VCaP (cell line): ENCODE data around the gene TMEM79.
A peak's percentile ranks its signal among the peaks of the same experiment; 100 is the strongest.

Experiments
- H3K27ac ChIP-seq: fragments of 450-650 bp; 2 replicates; pipeline ENCODE4 v1.5.1; 2017
- CTCF ChIP-seq: fragments of 450-650 bp; conservative IDR thresholded peaks from 2 replicates; pipeline ENCODE4 v1.5.1; 2017; ENCODE audit warnings: mild to moderate bottlenecking, moderate library complexity

Gene TMEM79

DNA sequence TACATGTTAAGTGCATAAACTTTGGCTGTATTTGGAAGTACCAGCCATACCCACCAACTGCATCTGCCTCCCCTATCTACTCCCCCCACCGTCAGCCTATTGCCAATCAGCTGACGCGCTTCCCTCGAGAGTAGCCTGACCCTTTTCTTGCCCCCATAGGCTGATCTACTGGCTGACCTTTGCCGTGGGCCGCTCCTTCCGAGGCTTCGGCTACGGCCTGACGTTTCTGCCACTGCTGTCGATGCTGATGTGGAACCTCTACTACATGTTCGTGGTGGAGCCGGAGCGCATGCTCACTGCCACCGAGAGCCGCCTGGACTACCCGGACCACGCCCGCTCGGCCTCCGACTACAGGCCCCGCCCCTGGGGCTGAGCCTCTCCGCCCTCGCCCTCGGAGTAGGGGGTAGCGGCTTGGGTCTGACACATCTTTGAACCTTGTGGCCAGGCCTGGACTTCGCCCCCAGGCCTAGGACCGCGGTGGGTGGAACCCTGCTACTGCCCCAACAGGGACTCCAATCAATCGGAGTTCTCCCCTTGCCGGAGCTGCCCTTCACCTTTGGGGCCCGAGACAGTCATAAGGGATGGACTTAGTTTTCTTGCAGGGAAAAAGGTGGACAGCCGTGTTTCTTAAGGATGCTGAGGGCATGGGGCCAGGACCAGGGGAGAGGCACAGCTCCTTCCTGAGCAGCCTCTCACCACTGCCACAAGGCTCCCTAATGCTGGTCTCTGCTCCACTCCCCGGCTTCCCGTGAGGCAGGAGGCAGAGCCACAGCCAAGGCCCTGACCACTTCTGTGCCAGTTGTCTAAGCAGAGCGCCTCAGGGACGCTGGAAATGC is 7.3 kb downstream of the TMEM79 start:
- H3K27ac ChIP-seq = peak overlapping the region; percentile 92
- no peak for TF ChIP-seq CTCF

DNA sequence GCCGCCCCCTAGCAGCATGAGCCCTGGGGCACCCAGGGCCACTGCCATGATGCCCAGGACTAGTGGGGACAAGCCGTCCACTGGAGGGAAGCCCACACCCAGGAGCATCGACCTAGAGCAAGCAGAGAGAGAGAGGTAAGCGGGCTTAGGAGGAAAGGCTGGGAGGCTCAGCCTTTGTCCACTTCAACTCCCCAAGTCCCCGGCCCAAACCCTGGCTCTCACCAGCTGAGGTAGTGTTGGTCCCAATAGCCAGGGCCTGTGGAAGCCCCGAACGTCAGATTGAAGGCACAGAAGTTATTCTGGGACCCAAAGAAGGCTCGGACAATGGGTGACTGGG is 8.9 kb downstream of the TMEM79 start:
- TF ChIP-seq CTCF = no peak
- peak overlapping the region; percentile 92 for H3K27ac ChIP-seq

- no peak for TF ChIP-seq CTCF
- peak overlapping the region; percentile 92; the same call in 1 of the 2 replicates for H3K27ac ChIP-seq
Measured at GRCh38 chr1:156293895-156294294, 9.8 kb downstream of the TMEM79 start.

DNA sequence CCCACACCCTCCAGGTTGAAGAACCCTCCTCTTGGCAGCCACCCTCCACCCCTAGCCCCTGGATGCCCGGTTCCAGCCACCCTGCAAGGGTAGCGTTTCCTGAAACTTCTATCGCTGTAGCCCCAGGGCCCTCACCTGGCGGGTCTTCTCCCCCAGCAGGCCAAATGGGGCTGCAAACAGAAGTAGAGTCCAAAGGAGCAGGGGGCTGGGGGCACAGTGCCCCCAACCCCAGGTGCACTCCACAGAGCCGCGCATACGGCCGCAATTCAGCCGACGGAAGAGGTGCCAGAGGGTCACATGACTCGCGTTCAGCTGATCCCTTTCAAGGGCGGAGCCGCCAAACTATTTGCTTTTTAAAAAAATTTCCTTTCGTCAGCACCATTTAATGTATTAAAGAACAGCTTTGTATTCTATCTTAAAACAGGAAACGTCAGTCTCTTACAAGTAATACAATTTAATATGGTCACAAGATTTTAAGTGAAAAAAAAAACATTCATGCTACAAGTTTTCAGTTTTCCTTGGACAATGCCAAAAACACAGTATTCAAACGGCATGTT is 11.3 kb downstream of the TMEM79 start, which contains the start of gene GLMP:
Gene GLMP, minus strand, starts transcription at position 289 of the 557 bp plus-strand sequence. Its CDS starts 34 bp downstream, at position 255.
- peak within 1 kb of the TSS; percentile 68 for H3K27ac ChIP-seq
- no peak for TF ChIP-seq CTCF

GRCh38 chr1:156298852-156299357 is 14.8 kb downstream of the TMEM79 start, which contains the start of gene VHLL:
Gene VHLL, minus strand, starts transcription at chr1:156299307. Its CDS starts 118 bp downstream, at chr1:156299189.
- no peak for TF ChIP-seq CTCF
- H3K27ac ChIP-seq = no peak within 1 kb of the TSS

DNA sequence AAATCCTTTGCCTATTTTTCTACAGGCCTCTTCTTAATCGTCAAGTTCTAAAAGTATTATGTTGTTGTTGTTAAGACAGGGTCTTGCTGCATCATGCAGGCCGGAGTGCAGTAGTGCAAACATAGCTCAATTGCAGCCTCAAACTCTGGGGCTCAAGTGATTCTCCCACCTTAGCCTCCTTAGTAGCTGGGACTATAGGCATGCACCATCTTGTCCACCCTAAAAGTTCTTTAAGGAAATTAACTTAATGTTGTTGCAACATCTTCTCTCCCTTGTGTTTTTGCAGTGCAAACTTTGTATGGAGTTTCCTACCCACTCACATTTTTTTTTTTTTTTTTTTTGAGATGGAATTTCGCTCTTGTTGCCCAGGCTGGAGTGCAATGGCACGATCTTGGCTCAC is 19.1 kb downstream of the TMEM79 start:
- no peak overlapping the region for H3K27ac ChIP-seq
- TF ChIP-seq CTCF = no peak

DNA sequence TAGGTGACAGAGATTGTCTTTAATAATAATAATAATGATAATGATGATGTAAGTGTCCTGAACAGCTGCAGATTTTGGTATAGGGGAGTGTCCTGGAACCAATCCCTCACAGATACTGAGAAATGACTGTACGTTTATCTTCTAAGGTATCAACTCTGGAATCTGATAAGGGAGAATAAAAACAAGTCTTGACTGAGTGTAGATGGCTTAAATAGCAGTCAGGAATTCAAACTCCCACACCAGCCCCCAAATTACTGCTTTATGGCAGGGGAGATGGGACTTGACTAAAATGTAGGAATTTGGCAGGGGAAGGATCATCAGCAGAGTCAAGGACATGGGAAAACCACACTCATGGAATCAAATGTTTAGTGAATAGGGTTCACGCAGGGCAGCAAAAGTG is 21.1 kb downstream of the TMEM79 start:
- H3K27ac ChIP-seq = no peak overlapping the region
- no peak for TF ChIP-seq CTCF
